HepG2 (cell line): ENCODE results near the gene ZSCAN2. TPM values are rescaled to one million over a fixed set of nuclear protein-coding genes. Genes with fewer than 3 reads are reported as not detected.

ENCODE experiments used
- ATAC-seq: fragments of 200-7000 bp; cut with Tn5 transposase; 3 replicates; pipeline ENCODE4 v1.9.1; 2020; ENCODE audit warnings: mild to moderate bottlenecking, moderate library complexity
- BruUV-seq: library from RNA; stranded (reverse); fragments of 400-500 nt; replicated peaks from 2 replicates; lab custom pipeline; 2021; lab: Mats Ljungman, UMichigan
- CTCF ChIA-PET: fragments of 300-600 bp; formaldehyde crosslinking; extraction: SDS; loops from one replicate; lab custom pipeline; 2021; ENCODE audit warnings: low total read pairs, inconsistent platforms, low intra/inter-chr PET ratio; lab: Yijun Ruan, JAX
- POLR2A ChIA-PET: fragments of 350-600 bp; sonication (Branson Sonifier 250); formaldehyde crosslinking; loops from one replicate; lab custom pipeline; 2020; ENCODE audit warnings: antibody characterized with exemption, inconsistent platforms; lab: Yijun Ruan, JAX
- DNase-seq: peaks from one replicate; pipeline ENCODE4 v3.0.0-alpha.2; 2015; ENCODE audit warnings: low spot score
- FAIRE-seq: peaks from 3 replicates; lab custom pipeline; 2011; peaks lifted over from hg19 to GRCh38; lab: Jason Lieb, UNC
- H2AFZ ChIP-seq: one replicate; pipeline ENCODE4 v1.6.1; 2011; ENCODE audit warnings: low read length, inconsistent platforms
- H3K27ac ChIP-seq: fragments of 300-600 bp; 3 replicates; pipeline ENCODE4 v1.8.0; 2011; ENCODE audit warnings: mixed run types, mild to moderate bottlenecking, mixed read lengths, low read length, inconsistent platforms; ENCODE audit not compliant: insufficient read depth; ENCODE audit errors: extremely low read length
- H3K27me3 ChIP-seq, 2 experiments: fragments of 200-600 bp in 1 of 2; 2 replicates in 1 of 2; 3 replicates in 1 of 2; pipeline versions ENCODE4 v1.6.0 to v1.8.0; 2011; ENCODE audit warnings: low read length in 2 of 2, mild to moderate bottlenecking in 2 of 2, moderate library complexity in 2 of 2, inconsistent platforms in 1 of 2; ENCODE audit not compliant: insufficient read depth in 2 of 2, control insufficient read depth in 1 of 2
- H3K36me3 ChIP-seq, 2 experiments: fragments of 200-600 bp in 1 of 2; replicated peaks in 1 of 2; 2 replicates in 1 of 2; 3 replicates in 1 of 2; pipeline versions ENCODE4 v1.5.1 to v1.8.0; 2011; ENCODE audit warnings: low read length in 2 of 2, inconsistent platforms in 1 of 2; ENCODE audit not compliant: insufficient read depth in 2 of 2, control insufficient read depth in 1 of 2
- H3K4me1 ChIP-seq: 2 replicates; pipeline ENCODE4 v1.5.1; 2012; ENCODE audit warnings: low read length, inconsistent platforms; ENCODE audit not compliant: insufficient read depth
- H3K4me2 ChIP-seq: 2 replicates; pipeline ENCODE4 v1.6.0; 2011; ENCODE audit warnings: low read depth, low read length, inconsistent platforms
- H3K4me3 ChIP-seq, 3 experiments: fragments of 200-600 bp in 1 of 3; sonication (generic), shearing (Covaris generic) in 1 of 3; replicated peaks in 1 of 3; 2 replicates each; pipeline ENCODE4 v1.5.1; 2011 to 2016; ENCODE audit warnings: low read length in 3 of 3, inconsistent platforms in 2 of 3, low read depth in 2 of 3, mild to moderate bottlenecking in 2 of 3, control low read depth in 1 of 3, mixed read lengths in 1 of 3; ENCODE audit not compliant: insufficient read depth in 1 of 3
- H3K79me2 ChIP-seq: one replicate; pipeline ENCODE4 v1.6.1; 2011; ENCODE audit warnings: low read length, inconsistent platforms; ENCODE audit not compliant: insufficient read depth
- H3K9ac ChIP-seq: 2 replicates; pipeline ENCODE4 v1.6.0; 2011; ENCODE audit warnings: mild to moderate bottlenecking, low read depth, low read length, inconsistent platforms; ENCODE audit not compliant: insufficient read depth
- H3K9me3 ChIP-seq: 2 replicates; pipeline ENCODE4 v1.5.1; 2012; ENCODE audit warnings: mild to moderate bottlenecking, low read length
- H4K20me1 ChIP-seq: 2 replicates; pipeline ENCODE4 v1.6.0; 2011; ENCODE audit warnings: inconsistent platforms, mild to moderate bottlenecking, low read length, moderate library complexity; ENCODE audit not compliant: insufficient read depth
- AGO2 ChIP-seq: fragments of 200-400 bp; formaldehyde crosslinking; optimal IDR thresholded peaks from 2 replicates; pipeline ENCODE3; 2017; ENCODE audit warnings: mild to moderate bottlenecking, low read depth, low read length, moderate library complexity
- DMAP1 ChIP-seq: IDR thresholded peaks from 2 replicates; pipeline ENCODE4 v1.6.1; 2016
- GPN1 ChIP-seq: sonication (generic); formaldehyde crosslinking; IDR thresholded peaks from 2 replicates; pipeline ENCODE4 v1.5.1; 2020; ENCODE audit warnings: missing genetic modification reagents, borderline replicate concordance
- HNRNPK ChIP-seq: fragments of 200-400 bp; formaldehyde crosslinking; IDR thresholded peaks from 2 replicates; pipeline ENCODE4 v1.6.1; 2018; ENCODE audit warnings: low read length, low read depth, moderate library complexity, mild to moderate bottlenecking; ENCODE audit not compliant: poor library complexity, severe bottlenecking
- NCOR1 ChIP-seq: fragments of 200-600 bp; sonication (generic); IDR thresholded peaks from 2 replicates; pipeline ENCODE4 v1.7.0; 2017; ENCODE audit warnings: antibody characterized with exemption, low read length, borderline replicate concordance
- NR2F1 ChIP-seq, 2 experiments: fragments of 450-650 bp in 1 of 2; formaldehyde crosslinking in 1 of 2; IDR thresholded peaks; 2 replicates each; pipeline versions ENCODE4 v1.5.0 to v1.6.1; 2016 to 2020; ENCODE audit warnings: mild to moderate bottlenecking in 1 of 2, missing compliant biosample characterization in 1 of 2, missing genetic modification reagents in 1 of 2, moderate library complexity in 1 of 2
- RBM39 ChIP-seq: fragments of 200-400 bp; formaldehyde crosslinking; IDR thresholded peaks from one replicate; pipeline ENCODE4 v1.6.1; 2018; ENCODE audit warnings: antibody characterized with exemption, mild to moderate bottlenecking, low read depth, low read length; ENCODE audit not compliant: poor library complexity, severe bottlenecking
- REL ChIP-seq: sonication (generic); formaldehyde crosslinking; conservative IDR thresholded peaks from 2 replicates; pipeline ENCODE4 v1.8.0; 2022; ENCODE audit warnings: mild to moderate bottlenecking, missing genetic modification reagents, moderate library complexity
- SALL1 ChIP-seq: sonication (generic); formaldehyde crosslinking; IDR thresholded peaks from 2 replicates; pipeline ENCODE4 v1.8.0; 2022; ENCODE audit warnings: mild to moderate bottlenecking, missing genetic modification reagents
- UBTF ChIP-seq: sonication (generic); formaldehyde crosslinking; IDR thresholded peaks from 2 replicates; pipeline ENCODE4 v1.4.0; 2020; ENCODE audit warnings: mild to moderate bottlenecking, missing genetic modification reagents
- ZBTB7A ChIP-seq: sonication (generic); formaldehyde crosslinking; IDR thresholded peaks from 2 replicates; pipeline ENCODE4 v1.8.0; 2022; ENCODE audit warnings: mild to moderate bottlenecking, missing genetic modification reagents
- ZBTB8A ChIP-seq: sonication (generic); formaldehyde crosslinking; IDR thresholded peaks from 2 replicates; pipeline ENCODE4 v1.4.0; 2020; ENCODE audit warnings: mild to moderate bottlenecking, low read depth, missing genetic modification reagents, borderline replicate concordance
- ZNF546 ChIP-seq: sonication (generic); formaldehyde crosslinking; conservative IDR thresholded peaks from 2 replicates; pipeline ENCODE4 v1.8.1; 2023; ENCODE audit warnings: mild to moderate bottlenecking, missing genetic modification reagents
- ZNF737 ChIP-seq: sonication (generic); formaldehyde crosslinking; IDR thresholded peaks from 2 replicates; pipeline ENCODE4 v1.5.0; 2020; ENCODE audit warnings: missing genetic modification reagents, mild to moderate bottlenecking, borderline replicate concordance
- ZNF776 ChIP-seq: sonication (generic); formaldehyde crosslinking; IDR thresholded peaks from 2 replicates; pipeline ENCODE4 v1.4.0; 2020; ENCODE audit warnings: mild to moderate bottlenecking, missing genetic modification reagents
- WGBS: methylation state at CpG from one replicate; pipeline ENCODE4 v1.1.6; 2017; ENCODE audit warnings: low lambda C conversion rate; 5-methylcytosine and 5-hydroxymethylcytosine counted together
- in situ Hi-C: cut with HindIII; loops from 2 replicates; pipeline ENCODE4 v1.10.0; 2017; ENCODE audit warnings: low pct_unique_long_range_greater_than_20kb; ENCODE audit not compliant: extremely low pct_ligation_motif_present
- intact Hi-C: fragments of 100-400 bp; cut with micrococcal nuclease; formaldehyde crosslinking; loops from one replicate; pipeline ENCODE4 v1.10.0; 2022; ENCODE audit not compliant: unreplicated experiment
- polyA plus RNA-seq, 8 experiments: library from polyadenylated mRNA; depleted of rRNA in 3 of 8; stranded (reverse) in 7 of 8; unstranded in 1 of 8; fragments of >200 nt; fragmentation: Illumina TruSeq in 4 of 8; extraction: Trizol in 4 of 8; gene quantifications; 2 replicates each; pipeline versions ENCODE4 v1.2.1 to v1.2.3, GENCODE V29; 2011 to 2016; ENCODE audit warnings: low read depth in 4 of 8, missing spikeins in 1 of 8, mixed read lengths in 1 of 8; ENCODE audit not compliant: insufficient read depth in 1 of 8
- total RNA-seq, 5 experiments: library from RNA; depleted of rRNA; stranded (reverse); fragments of >200 nt; fragmentation: Illumina TruSeq; extraction: Trizol; gene quantifications; 2 replicates each; pipeline ENCODE4 v1.2.3, GENCODE V29; 2016; ENCODE audit warnings: low read depth in 1 of 5

ZSCAN2 gene
- total and polyA plus RNA-seq, 2 of the 13 experiments (the other 11 are each of a cell fraction or from before 2014, with no cell fraction given), result 11.4 to 21.5 TPM

DNA sequence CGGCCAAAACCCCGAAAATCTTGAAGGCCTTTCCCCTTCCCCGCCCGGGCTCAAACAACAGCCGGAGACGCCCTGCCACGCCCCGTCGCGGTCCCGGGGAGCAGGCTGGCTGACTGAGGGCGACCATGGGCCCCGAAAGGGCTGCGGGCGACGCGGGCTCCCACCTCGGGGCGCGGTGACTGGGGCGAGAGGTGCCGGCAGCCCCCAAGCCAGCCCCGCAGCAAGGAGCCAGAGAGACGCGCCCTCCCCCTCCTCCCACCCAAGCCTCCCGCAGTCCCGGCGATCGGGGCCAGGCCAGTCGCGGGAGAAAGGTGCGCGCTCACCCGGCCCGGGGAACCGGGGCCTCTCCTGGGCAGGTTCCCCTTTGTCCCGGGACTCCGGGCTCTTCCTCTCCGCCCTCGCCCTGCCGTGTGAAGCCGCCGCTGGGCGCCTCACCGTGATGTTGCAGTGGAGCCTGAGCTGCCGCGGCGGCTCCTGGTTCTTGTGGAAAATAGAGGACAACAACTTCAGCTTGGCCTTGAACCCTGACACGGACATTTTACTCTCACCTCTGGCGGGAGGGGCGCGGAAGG is 30.6 kb upstream of the ZSCAN2 start:
- Histone ChIP-seq H3K27me3 (no peaks in the 10 kb centered on the region; a peak in 1 of 5 replicates), H3K4me3 (peak overlapping the region; percentile 71 to 90 (median 87)), H2AFZ (no peak overlapping the region), H3K4me2 (peak overlapping the region; percentile 90), H3K4me1 (peaks cover 23% of the 10 kb centered on the region), H3K9me3 (no peaks in the 10 kb centered on the region), H3K9ac (peak overlapping the region; percentile 91), H3K36me3 (no peaks in the 10 kb centered on the region; a peak in 1 of 5 replicates), H3K79me2 (no peaks in the 10 kb centered on the region), H3K27ac (peak overlapping the region; percentile 91), H4K20me1 (no peaks in the 10 kb centered on the region)
- TSS peak; percentile 40 for BruUV-seq
- WGBS, result no CpG with 5 or more reads among the region's 52 CpGs
- CTCF ChIA-PET, result interaction anchor here (0.7 kb wide), 1 partner anchor 17 kb away, joined by 3 read pairs; no protein-coding TSS in a partner anchor
- DNase-seq (no peak), FAIRE-seq (no peak), ATAC-seq (peak; percentile 64)
- intact Hi-C loops, result no loop called here
- in situ Hi-C loops, result no loop called here
- POLR2A ChIA-PET, result interaction anchor here (0.6 to 2.0 kb wide), 11 partner anchors 9 to 342 kb away, joined by 3 to 10 read pairs (median 4); partner anchors contain the start of genes SEC11A and ZSCAN2
- no peak for TF ChIP-seq ZNF737 (CRISPR knock-in tag)
- peak; percentile 2; the same call in 1 of the 2 replicates for TF ChIP-seq SALL1 (CRISPR knock-in tag)
- peak; percentile 32 for TF ChIP-seq AGO2
- peak; percentile 70; the same call in 1 of the 2 replicates for TF ChIP-seq UBTF (CRISPR knock-in tag)
- 0 out of 2 replicates have a peak, but pooled peaks have one; percentile 12 for TF ChIP-seq REL (CRISPR knock-in tag)
- TF ChIP-seq HNRNPK, result peak; percentile 11
- peak; percentile 68 for TF ChIP-seq RBM39
- 0 out of 2 replicates have a peak, but pooled peaks have one; percentile 55 for TF ChIP-seq GPN1
- 0 out of 2 replicates have a peak, but pooled peaks have one; percentile 32 for TF ChIP-seq NCOR1
- TF ChIP-seq ZBTB8A (CRISPR knock-in tag), result no peak
- peak; percentile 30; the same call in 1 of the 2 replicates for TF ChIP-seq ZNF776 (CRISPR knock-in tag)
- peak in 1 of 2 experiments; percentile 20; a peak in 1 of 4 replicates for TF ChIP-seq NR2F1 (CRISPR knock-in tag; IDR thresholded peaks at IDR 0.05)
- TF ChIP-seq DMAP1 (CRISPR knock-in tag), result 0 out of 2 replicates have a peak, but pooled peaks have one; percentile 18
- 0 out of 2 replicates have a peak, but pooled peaks have one; percentile 57 for TF ChIP-seq ZNF546
- TF ChIP-seq ZBTB7A, result no peak
